Activated CD4-positive, alpha-beta T cell treated with anti-CD3 and anti-CD28 coated beads, Interleukin-2, amount 10 ng/mL, durations not matched to agents 7 days and 5 days (primary cell): ENCODE measurements around the gene MFAP4. TPM values are rescaled to one million over a fixed set of nuclear protein-coding genes. Genes with fewer than 3 reads are reported as not detected.

Experiments used
- CTCF ChIA-PET: fragments of 350-600 bp; sonication (Branson Sonifier 250); formaldehyde crosslinking; loops from one replicate; lab custom pipeline; 2021; ENCODE audit warnings: antibody characterized with exemption; lab: Charles Lee
- POLR2A ChIA-PET: fragments of 350-600 bp; sonication (Branson Sonifier 250); formaldehyde crosslinking; loops from one replicate; lab custom pipeline; 2021; ENCODE audit warnings: antibody characterized with exemption; lab: Charles Lee
- DNase-seq: peaks from one replicate; pipeline ENCODE4 v3.0.0-alpha.2; 2020
- H3K27ac Mint-ChIP-seq: one replicate; pipeline ENCODE4 v1.8.0; 2021; ENCODE audit warnings: mild to moderate bottlenecking, moderate library complexity, mixed read lengths
- H3K27me3 Mint-ChIP-seq: one replicate; pipeline ENCODE4 v1.8.0; 2021; ENCODE audit warnings: mixed read lengths
- H3K36me3 Mint-ChIP-seq: one replicate; pipeline ENCODE4 v1.8.0; 2021; ENCODE audit warnings: low read depth, mixed read lengths
- H3K4me1 Mint-ChIP-seq: one replicate; pipeline ENCODE4 v1.8.0; 2021; ENCODE audit warnings: mixed read lengths
- H3K4me3 Mint-ChIP-seq: one replicate; pipeline ENCODE4 v1.8.0; 2021; ENCODE audit warnings: mild to moderate bottlenecking, moderate library complexity, mixed read lengths
- H3K9me3 Mint-ChIP-seq: one replicate; pipeline ENCODE4 v1.8.0; 2021; ENCODE audit warnings: mixed read lengths
- total RNA-seq, 2 experiments: library from RNA; stranded (reverse); gene quantifications; one replicate each; pipeline ENCODE4 v1.2.3, GENCODE V29; 2021

The MFAP4 gene, protein sequence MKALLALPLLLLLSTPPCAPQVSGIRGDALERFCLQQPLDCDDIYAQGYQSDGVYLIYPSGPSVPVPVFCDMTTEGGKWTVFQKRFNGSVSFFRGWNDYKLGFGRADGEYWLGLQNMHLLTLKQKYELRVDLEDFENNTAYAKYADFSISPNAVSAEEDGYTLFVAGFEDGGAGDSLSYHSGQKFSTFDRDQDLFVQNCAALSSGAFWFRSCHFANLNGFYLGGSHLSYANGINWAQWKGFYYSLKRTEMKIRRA
- not detected for total RNA-seq

DNA sequence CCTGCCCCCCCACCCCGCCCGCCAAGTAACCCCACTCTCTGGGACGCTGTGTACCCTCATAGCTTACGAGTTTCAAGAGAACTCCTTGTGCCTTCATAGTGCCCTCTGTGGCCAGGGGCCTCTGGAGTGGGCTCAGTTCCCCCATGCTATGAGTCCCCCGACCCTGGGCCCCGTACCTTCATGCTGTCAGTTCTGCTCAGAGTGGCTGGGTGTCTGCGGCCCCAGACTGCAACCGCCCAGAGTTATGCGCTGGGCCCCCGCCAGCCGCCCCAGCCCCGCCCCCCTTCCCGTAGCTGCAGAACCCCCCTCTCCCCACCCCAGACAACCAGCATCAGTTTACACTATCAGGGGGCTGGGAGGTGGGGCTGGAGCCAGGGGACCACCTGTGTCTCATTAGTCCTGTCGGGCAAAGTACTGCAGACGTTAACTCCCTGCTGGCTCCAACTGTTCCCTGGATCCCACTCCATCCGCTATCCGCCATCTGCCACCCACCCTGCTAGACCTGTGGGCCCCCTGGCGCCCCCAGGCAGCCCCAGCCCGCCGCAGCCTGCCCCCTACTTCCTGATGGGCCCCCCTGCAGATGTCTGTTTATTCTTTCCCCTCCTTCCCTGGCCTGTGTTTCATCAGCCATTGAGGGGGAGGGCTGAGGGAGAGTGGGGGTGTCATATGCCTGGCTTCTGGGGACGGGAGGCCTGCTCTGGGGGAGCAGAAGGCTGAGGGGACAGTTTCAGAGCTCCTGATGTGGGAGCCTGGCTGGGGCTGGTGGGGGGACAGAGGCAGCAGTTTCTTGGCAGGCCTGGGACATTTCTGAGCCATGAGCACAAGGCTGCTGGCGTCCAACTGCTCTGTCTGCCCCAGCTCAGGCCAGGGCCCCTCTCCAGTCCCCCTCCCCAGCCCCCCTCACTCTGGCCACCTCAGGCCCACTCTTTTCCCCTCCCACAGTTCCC, at the start of gene MFAP4:
Gene MFAP4 (minus strand): TSS at position 217 of the 947 bp plus-strand sequence. CDS start 35 bp downstream, at position 182.
- no peak within 1 kb of the TSS for H3K27ac Mint-ChIP-seq
- H3K4me3 Mint-ChIP-seq, result no peak within 1 kb of the TSS
- peaks cover 14% of the 10 kb centered on the region for H3K36me3 Mint-ChIP-seq
- no peak for DNase-seq
- ChIA-PET POLR2A (no interaction called here), CTCF (interaction anchor here (1.8 kb wide), 1 partner anchor 9 kb away, joined by 7 read pairs; the partner anchor contains the start of gene MAPK7)
- no peaks in the 10 kb centered on the region for H3K9me3 Mint-ChIP-seq
- peaks cover 7% of the 10 kb centered on the region for H3K4me1 Mint-ChIP-seq
- peaks cover 11% of the 10 kb centered on the region for H3K27me3 Mint-ChIP-seq

DNA sequence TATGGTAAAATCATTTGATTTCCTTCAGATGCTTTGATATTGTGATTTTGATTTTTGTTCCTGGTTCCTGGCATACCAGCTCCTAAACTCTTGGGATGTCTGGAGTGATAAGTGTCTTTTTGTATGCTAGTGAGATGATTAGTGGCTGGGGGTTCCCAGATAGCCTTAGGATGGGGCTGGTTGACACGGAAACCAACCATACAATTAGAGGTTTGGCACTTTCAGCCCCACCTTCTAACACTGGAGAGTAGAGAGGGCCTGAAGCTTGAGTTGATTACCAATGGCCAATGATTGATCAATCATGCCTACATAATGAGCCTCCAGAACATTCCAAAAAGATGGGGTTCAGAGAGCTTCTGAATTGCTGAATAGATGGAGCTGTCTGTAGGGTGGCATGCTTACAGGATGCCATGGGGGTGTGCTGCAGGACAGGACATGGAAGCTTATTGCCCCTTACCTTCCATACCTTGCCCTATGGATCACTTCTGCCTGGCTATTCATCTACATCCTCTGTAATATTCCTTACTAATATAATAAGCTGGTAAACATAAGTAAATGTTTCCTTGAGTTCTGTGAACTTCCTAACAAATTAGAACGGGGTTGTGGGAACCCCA, 46.8 kb upstream of the MFAP4 start:
- no peaks in the 10 kb centered on the region for H3K36me3 Mint-ChIP-seq
- peaks cover 29% of the 10 kb centered on the region for H3K27me3 Mint-ChIP-seq
- ChIA-PET POLR2A (no interaction called here), CTCF (interaction anchor here (1.0 to 1.3 kb wide), 3 partner anchors 9 to 71 kb away, joined by 3 to 5 read pairs (median 3); partner anchors contain the start of gene B9D1)
- no peak overlapping the region for H3K27ac Mint-ChIP-seq
- no peaks in the 10 kb centered on the region for H3K4me1 Mint-ChIP-seq
- no peak for DNase-seq
- H3K9me3 Mint-ChIP-seq, result no peaks in the 10 kb centered on the region
- no peak overlapping the region for H3K4me3 Mint-ChIP-seq

DNA sequence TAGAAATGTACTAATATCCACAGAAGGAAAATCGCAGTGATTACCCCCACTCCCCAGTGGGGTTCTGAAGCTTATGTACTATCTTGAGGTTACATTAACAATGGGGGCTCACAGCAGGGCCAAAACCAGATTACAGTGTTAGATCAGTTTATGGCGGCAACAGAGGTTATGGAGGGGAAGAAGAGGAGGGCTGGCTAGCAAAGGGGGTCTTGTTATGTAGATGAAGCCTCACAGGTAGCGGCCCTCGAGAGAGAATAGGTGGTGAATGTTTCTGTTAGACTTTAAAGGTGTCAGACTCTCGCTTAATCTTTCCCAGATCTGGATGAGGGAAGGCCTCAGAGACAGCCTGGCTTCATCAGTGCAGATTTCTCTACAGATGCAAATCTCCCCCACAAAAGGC, 46.3 kb upstream of the MFAP4 start:
- Mint-ChIP-seq H3K4me1 (no peaks in the 10 kb centered on the region), H3K27me3 (peaks cover 24% of the 10 kb centered on the region), H3K27ac (no peak overlapping the region), H3K4me3 (no peak overlapping the region), H3K9me3 (no peaks in the 10 kb centered on the region), H3K36me3 (no peaks in the 10 kb centered on the region)
- CTCF ChIA-PET, result interaction anchor here (1.0 to 1.3 kb wide), 2 partner anchors 23 to 71 kb away, joined by 3 to 5 read pairs; partner anchors contain the start of gene B9D1
- no peak for DNase-seq
- POLR2A ChIA-PET, result no interaction called here

DNA sequence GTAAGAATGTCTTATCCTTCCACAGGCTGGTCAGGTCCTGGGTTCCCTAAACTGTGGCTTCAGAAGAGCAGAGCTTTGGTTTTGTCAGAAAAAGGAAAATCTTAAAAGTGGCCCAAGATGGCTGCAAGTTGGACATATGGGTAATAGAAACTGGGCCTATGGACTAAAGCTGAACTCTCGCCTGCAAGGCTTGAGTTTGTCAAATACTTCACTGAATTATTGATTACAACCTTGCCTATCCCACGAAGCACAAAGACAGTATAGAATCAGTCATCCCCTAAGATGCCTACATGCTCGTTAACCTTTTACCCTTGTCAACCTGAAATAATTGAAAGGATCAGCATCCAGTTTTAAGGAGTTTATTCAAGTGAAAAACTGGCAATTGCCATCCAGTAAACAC, 44.7 kb upstream of the MFAP4 start:
- H3K9me3 Mint-ChIP-seq, result no peaks in the 10 kb centered on the region
- CTCF ChIA-PET, result no interaction called here
- peaks cover 23% of the 10 kb centered on the region for H3K27me3 Mint-ChIP-seq
- H3K4me3 Mint-ChIP-seq, result no peak overlapping the region
- POLR2A ChIA-PET, result no interaction called here
- H3K36me3 Mint-ChIP-seq, result no peaks in the 10 kb centered on the region
- DNase-seq, result no peak
- H3K27ac Mint-ChIP-seq, result no peak overlapping the region
- H3K4me1 Mint-ChIP-seq, result no peaks in the 10 kb centered on the region

DNA sequence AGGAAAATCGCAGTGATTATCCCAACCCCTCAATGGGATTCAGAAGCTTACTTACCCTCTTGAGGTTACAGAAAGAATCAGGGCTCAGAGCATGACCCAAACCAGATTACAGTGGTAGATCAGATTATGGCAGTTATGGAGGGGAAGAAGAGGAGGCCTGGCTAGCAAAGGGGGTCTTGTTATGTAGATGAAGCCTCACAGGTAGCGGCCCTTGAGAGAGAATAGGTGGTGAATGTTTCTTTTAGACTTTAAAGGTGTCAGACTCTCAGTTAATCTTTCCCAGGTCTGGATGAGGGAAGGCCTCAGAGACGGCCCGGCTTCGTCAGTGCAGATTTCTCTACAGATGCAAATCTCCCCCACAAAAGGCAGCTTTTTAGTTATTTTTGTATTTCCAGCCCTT, 39.6 kb upstream of the MFAP4 start:
- peaks cover 9% of the 10 kb centered on the region for H3K27me3 Mint-ChIP-seq
- H3K4me1 Mint-ChIP-seq, result no peaks in the 10 kb centered on the region
- no peaks in the 10 kb centered on the region for H3K9me3 Mint-ChIP-seq
- ChIA-PET CTCF (no interaction called here), POLR2A (no interaction called here)
- no peaks in the 10 kb centered on the region for H3K36me3 Mint-ChIP-seq
- H3K27ac Mint-ChIP-seq, result no peak overlapping the region
- DNase-seq, result no peak
- no peak overlapping the region for H3K4me3 Mint-ChIP-seq

DNA sequence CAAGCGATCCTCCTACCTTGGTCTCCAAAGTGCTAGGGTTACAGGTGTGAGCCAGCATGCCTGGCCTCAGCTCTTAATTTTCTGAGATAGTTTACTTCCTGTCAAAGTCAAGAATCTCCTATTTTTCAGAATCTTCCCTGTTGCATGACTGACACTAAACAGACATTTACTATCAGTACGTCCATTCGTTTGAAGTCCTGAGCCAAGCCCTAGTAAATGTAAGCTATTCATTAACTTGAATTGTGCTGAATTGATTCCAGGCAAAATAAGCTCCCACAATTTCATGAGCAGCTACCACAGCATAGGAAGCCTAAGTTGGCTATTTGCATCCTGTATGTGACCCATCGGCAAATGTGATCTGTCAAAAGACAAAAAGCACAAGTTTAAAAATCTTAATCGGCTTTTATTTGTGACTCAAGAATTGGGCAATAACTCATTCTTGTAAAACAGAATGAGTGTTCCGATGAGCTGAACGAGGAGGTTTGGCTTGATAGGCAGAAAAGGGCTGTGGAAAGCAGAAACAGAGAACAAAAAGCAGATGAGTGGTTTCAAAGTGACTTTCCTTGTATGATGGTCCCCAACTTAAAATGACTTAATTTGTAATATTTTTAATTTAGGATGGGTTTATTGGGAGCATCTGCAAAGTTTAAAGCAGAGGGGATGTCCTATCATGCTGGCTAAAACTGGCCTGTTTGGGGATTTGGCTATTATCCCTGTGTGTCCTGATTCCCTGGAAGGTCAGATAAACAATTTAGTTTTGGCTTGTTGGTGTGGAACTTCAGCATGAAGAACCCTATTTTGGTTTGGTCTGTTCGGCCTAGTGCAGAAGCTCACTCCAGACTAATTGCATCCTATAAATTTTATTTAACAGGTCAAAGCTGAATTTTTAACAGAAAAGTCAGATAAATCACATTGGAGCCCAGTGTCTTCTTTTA, 38.2 kb upstream of the MFAP4 start:
- Mint-ChIP-seq H3K4me3 (no peak overlapping the region), H3K4me1 (no peaks in the 10 kb centered on the region), H3K27ac (no peak overlapping the region), H3K9me3 (no peaks in the 10 kb centered on the region), H3K27me3 (peaks cover 6% of the 10 kb centered on the region), H3K36me3 (no peaks in the 10 kb centered on the region)
- no peak for DNase-seq
- ChIA-PET CTCF (no interaction called here), POLR2A (no interaction called here)

DNA sequence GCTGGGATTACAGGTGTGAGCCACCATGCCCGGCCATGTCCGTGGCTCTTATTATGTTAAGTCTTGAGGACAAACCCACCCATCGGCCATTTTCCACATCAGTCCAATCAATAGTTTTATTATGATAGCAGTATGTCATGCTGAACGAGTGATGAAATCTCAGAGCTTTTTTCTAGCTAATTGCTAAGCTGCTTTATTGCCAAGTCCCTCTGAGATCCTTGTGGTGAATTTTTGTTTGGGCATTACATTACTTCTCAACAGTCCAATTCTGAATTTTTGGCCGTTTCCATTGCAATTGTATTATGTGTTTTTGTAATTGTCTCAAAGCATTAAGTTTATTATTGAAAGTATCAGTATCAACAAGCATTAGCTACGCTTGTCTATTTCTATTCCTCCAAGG, 34.9 kb upstream of the MFAP4 start:
- Mint-ChIP-seq H3K4me3 (no peak overlapping the region), H3K36me3 (no peaks in the 10 kb centered on the region), H3K4me1 (peaks cover 3% of the 10 kb centered on the region), H3K9me3 (no peaks in the 10 kb centered on the region), H3K27me3 (peaks cover 3% of the 10 kb centered on the region), H3K27ac (no peak overlapping the region)
- CTCF ChIA-PET, result no interaction called here
- POLR2A ChIA-PET, result no interaction called here
- DNase-seq, result no peak

DNA sequence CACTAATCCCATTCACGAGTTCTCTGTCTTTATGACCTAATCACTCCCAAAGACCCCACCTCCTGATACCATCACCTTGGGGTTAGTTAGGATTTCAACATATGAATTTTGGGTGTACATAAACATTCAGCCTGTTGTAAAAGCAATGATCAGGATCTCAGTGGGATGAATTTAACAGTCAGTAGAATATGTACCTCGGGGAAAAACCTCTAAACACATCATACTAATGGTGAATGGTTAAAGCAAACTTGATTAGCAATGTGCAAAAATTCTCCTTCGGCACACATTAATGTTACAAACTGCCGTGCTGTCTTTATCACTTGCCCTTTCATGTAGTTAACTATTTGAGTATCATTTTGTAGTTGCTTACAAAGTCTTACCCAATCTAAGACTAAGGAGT, 34.2 kb upstream of the MFAP4 start:
- Mint-ChIP-seq H3K27ac (no peak overlapping the region), H3K4me3 (no peak overlapping the region), H3K9me3 (no peaks in the 10 kb centered on the region), H3K27me3 (peaks cover 3% of the 10 kb centered on the region), H3K36me3 (no peaks in the 10 kb centered on the region), H3K4me1 (peaks cover 3% of the 10 kb centered on the region)
- DNase-seq, result no peak
- ChIA-PET POLR2A (no interaction called here), CTCF (no interaction called here)

DNA sequence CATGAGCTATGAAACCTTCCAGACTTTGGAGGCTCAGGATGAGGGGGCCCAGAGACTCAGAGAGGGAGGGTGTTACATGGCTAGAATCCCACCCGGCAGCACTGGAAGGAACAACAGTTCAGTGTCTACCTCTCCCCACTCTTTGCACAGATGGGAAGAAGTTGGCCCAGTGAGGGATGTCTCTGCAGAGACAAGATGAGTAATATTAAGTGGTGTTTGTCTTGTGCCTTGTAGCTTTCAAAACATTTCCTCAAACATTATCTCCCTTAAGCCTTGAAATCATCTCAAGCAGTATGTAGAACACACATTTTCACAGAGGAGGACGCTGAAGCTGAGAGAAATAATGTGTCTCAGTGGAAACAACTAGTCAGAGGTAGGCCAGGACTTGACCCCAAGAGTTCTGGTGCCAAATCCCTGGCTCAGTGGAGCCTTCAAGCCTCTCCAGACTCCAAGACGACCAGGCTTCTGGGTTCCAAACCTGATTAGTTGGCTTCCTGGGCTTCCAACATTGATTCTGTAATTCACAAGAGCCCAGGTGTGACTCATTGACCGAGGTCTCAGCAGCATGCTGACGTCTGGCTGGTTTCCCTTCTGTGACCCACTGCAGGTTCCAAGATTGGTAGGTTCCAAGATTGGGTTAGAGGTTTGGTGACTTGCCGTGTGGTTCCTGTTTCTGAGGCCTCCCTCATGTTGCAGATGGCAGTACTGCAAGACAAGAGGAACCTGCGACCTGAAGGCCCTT, 31.4 kb upstream of the MFAP4 start:
- no peaks in the 10 kb centered on the region for H3K36me3 Mint-ChIP-seq
- peaks cover 3% of the 10 kb centered on the region for H3K4me1 Mint-ChIP-seq
- peak; percentile 10 for DNase-seq
- H3K27me3 Mint-ChIP-seq, result peaks cover 2% of the 10 kb centered on the region
- no peak overlapping the region for H3K4me3 Mint-ChIP-seq
- ChIA-PET CTCF (interaction anchor here (1.1 kb wide), 1 partner anchor 29 kb away, joined by 3 read pairs; no protein-coding TSS in a partner anchor), POLR2A (no interaction called here)
- H3K9me3 Mint-ChIP-seq, result no peaks in the 10 kb centered on the region
- no peak overlapping the region for H3K27ac Mint-ChIP-seq

DNA sequence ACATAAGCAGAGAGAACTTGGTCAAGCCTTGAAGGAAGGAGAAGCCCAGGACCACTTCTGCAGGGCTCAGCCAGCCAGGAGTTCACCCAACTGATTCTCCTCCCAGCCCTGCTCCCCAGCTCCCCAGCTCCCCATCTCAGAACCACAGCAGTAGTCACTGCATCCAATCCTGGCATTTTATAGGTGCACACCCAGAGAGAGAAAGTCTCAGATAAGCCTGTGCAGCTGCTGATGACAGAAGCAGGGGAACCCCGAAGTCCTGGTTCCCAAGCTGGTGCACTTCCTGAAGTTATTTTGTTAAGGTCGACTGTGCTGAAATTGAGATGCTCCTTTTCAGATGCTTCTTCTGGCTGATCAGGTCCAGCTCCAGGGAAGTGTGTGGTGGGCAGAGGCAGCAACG, 30.6 kb upstream of the MFAP4 start:
- H3K9me3 Mint-ChIP-seq, result no peaks in the 10 kb centered on the region
- no peak overlapping the region for H3K27ac Mint-ChIP-seq
- peaks cover 3% of the 10 kb centered on the region for H3K4me1 Mint-ChIP-seq
- no peaks in the 10 kb centered on the region for H3K27me3 Mint-ChIP-seq
- no peaks in the 10 kb centered on the region for H3K36me3 Mint-ChIP-seq
- POLR2A ChIA-PET, result no interaction called here
- DNase-seq, result no peak
- no peak overlapping the region for H3K4me3 Mint-ChIP-seq
- CTCF ChIA-PET, result interaction anchor here (1.1 kb wide), 1 partner anchor 29 kb away, joined by 3 read pairs; no protein-coding TSS in a partner anchor

DNA sequence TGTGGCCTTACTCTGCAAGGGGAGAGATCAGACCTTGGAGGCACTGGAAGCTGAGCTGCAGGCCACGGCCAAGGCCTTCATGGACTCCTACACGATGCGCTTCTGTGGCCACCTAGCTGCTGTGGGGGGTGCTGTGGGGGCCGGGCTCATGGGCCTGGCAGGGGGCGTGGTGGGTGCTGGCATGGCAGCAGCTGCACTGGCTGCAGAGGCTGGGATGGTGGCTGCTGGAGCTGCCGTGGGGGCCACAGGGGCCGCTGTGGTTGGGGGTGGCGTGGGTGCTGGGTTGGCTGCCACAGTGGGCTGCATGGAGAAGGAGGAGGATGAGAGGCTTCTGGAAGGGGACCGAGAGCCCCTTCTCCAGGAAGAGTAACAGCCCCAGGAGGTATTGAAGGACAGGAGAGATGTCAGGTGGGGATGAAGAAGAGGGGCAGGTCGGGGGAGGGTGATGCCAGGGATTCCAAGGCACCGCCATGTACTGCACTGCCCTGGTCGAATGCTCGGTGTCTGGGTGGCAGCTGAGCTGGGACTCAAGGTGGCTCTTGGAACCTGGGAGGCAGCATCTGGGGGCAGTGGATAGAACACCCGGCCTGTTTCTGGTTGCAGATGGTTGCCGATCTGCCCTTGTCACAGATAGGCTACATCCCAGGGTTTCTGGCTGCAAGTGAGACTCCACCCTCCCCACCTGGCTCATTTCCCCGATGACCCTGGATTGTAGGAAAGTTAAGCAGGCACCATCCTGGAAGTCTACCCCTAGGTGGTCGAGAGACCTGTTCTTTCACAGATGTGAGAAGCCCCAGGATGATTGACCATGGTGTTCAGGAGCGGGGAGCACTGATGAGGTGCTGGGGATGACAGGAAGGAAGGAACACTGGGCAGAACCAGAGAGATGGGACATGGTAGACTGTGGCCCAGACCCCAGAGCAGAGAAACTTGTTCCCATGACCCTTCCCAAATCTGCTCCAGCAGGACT, 29.1 kb upstream of the MFAP4 start:
- ChIA-PET POLR2A (no interaction called here), CTCF (interaction anchor here (0.7 to 1.2 kb wide), 2 partner anchors 44 to 78 kb away, joined by 3 read pairs; no protein-coding TSS in a partner anchor)
- H3K27me3 Mint-ChIP-seq, result no peaks in the 10 kb centered on the region

More for the DNA sequence above, 29.1 kb upstream of the MFAP4 start:
- Mint-ChIP-seq H3K4me1 (peaks cover 3% of the 10 kb centered on the region), H3K4me3 (no peak overlapping the region), H3K9me3 (no peaks in the 10 kb centered on the region), H3K36me3 (no peaks in the 10 kb centered on the region), H3K27ac (no peak overlapping the region)
- no peak for DNase-seq
